Panc1 (cell line): ENCODE results near the gene SGK1. TPM values are rescaled to one million over a fixed set of nuclear protein-coding genes. Genes with fewer than 3 reads are reported as not detected.

Source experiments
- ATAC-seq: fragments of 200-7000 bp; cut with Tn5 transposase; 2 replicates; pipeline ENCODE4 v1.9.1; 2020; ENCODE audit warnings: mild to moderate bottlenecking, moderate library complexity
- BruUV-seq: library from RNA; stranded (reverse); fragments of 400-500 nt; replicated peaks from 2 replicates; lab custom pipeline; 2021; lab: Mats Ljungman, UMichigan
- CTCF ChIA-PET: fragments of 300-600 bp; sonication (Branson Sonifier 250); formaldehyde crosslinking; loops from one replicate; lab custom pipeline; 2022; ENCODE audit warnings: antibody characterized with exemption; lab: Charles Lee
- POLR2A ChIA-PET: fragments of 300-600 bp; sonication (Branson Sonifier 250); formaldehyde crosslinking; loops from one replicate; lab custom pipeline; 2022; ENCODE audit warnings: antibody characterized with exemption; lab: Charles Lee
- DNase-seq: peaks from one replicate; pipeline ENCODE4 v3.0.0-alpha.2; 2010; ENCODE audit warnings: low read depth, low spot score
- H3K27ac ChIP-seq: 2 replicates; pipeline ENCODE4 v1.5.1; 2011; ENCODE audit warnings: mild to moderate bottlenecking, low read length, inconsistent platforms
- H3K27me3 ChIP-seq: fragments of 200-500 bp; sonication (Bioruptor generic); 2 replicates; pipeline ENCODE4 v1.6.0; 2014; ENCODE audit warnings: low read length, inconsistent platforms; ENCODE audit not compliant: control insufficient read depth, insufficient read depth
- H3K36me3 ChIP-seq: fragments of 200-500 bp; sonication (Bioruptor generic); 2 replicates; pipeline ENCODE4 v1.5.1; 2014; ENCODE audit warnings: inconsistent platforms, mild to moderate bottlenecking, low read length, moderate library complexity; ENCODE audit not compliant: control insufficient read depth, insufficient read depth
- H3K4me1 ChIP-seq: 2 replicates; pipeline ENCODE4 v1.5.1; 2011; ENCODE audit warnings: inconsistent platforms, mild to moderate bottlenecking, low read length, moderate library complexity; ENCODE audit not compliant: control insufficient read depth, insufficient read depth
- H3K4me3 ChIP-seq, 2 experiments: 2 replicates each; pipeline ENCODE4 v1.5.1; 2011 to 2012; ENCODE audit warnings: low read depth in 2 of 2, low read length in 2 of 2, mild to moderate bottlenecking in 2 of 2, inconsistent platforms in 1 of 2, moderate library complexity in 1 of 2
- H3K9me3 ChIP-seq: fragments of 200-500 bp; sonication (Bioruptor generic); 2 replicates; pipeline ENCODE4 v1.5.1; 2014; ENCODE audit warnings: low read depth, mild to moderate bottlenecking, inconsistent platforms, low read length, moderate library complexity; ENCODE audit not compliant: control insufficient read depth, insufficient read depth
- POLR2AphosphoS5 ChIP-seq: IDR thresholded peaks from 2 replicates; pipeline ENCODE4 v1.6.1; 2012; ENCODE audit warnings: mild to moderate bottlenecking, low read depth, low read length, moderate library complexity
- SIN3A ChIP-seq: IDR thresholded peaks from 2 replicates; pipeline ENCODE4 v1.6.1; 2012; ENCODE audit warnings: low read depth, mild to moderate bottlenecking, low read length, moderate library complexity, borderline replicate concordance; ENCODE audit not compliant: insufficient read depth
- TCF7L2 ChIP-seq: IDR thresholded peaks from 2 replicates; pipeline ENCODE4 v1.6.1; 2011; ENCODE audit warnings: mild to moderate bottlenecking, low read depth, low read length, inconsistent platforms
- in situ Hi-C: cut with HindIII; loops from 2 replicates; pipeline ENCODE4 v1.10.0; 2016; ENCODE audit warnings: low sequenced_read_pairs, low pct_unique_long_range_greater_than_20kb
- intact Hi-C: fragments of 100-400 bp; cut with micrococcal nuclease; formaldehyde crosslinking; loops from one replicate; pipeline ENCODE4 v1.10.0; 2022; ENCODE audit not compliant: unreplicated experiment
- total RNA-seq: library from RNA; stranded (reverse); gene quantifications from one replicate; pipeline ENCODE4 v1.2.1, GENCODE V29; 2021; ENCODE audit not compliant: unreplicated experiment
- TF ChIP-seq, protein P1 (sequence below): fragments of 450-650 bp; IDR thresholded peaks from 2 replicates; pipeline ENCODE4 v1.5.1; 2017; ENCODE audit warnings: mild to moderate bottlenecking
- TF ChIP-seq, protein P2 (sequence below), 2 experiments: IDR thresholded peaks; 2 replicates each; pipeline ENCODE4 v1.6.1; 2011 to 2012; ENCODE audit warnings: low read depth in 2 of 2, control low read depth in 1 of 2, low read length in 1 of 2, mild to moderate bottlenecking in 1 of 2, moderate library complexity in 1 of 2; ENCODE audit not compliant: insufficient read depth in 1 of 2

Gene SGK1
- total RNA-seq, 1 experiment from 2014 or later: 7.5 TPM

GRCh38 chr6:134309227-134309626 is 8.7 kb downstream of the SGK1 start:
- DNase-seq (no peak), ATAC-seq (no peak)
- intact Hi-C loops (no loop called here), in situ Hi-C loops (no loop called here)
- POLR2A ChIA-PET: interaction anchor here (0.6 kb wide), 1 partner anchor 200 kb away, joined by 5 read pairs; no protein-coding TSS in a partner anchor
- no peaks in the 10 kb centered on the region for H3K9me3 ChIP-seq
- TF ChIP-seq, protein P1, sequence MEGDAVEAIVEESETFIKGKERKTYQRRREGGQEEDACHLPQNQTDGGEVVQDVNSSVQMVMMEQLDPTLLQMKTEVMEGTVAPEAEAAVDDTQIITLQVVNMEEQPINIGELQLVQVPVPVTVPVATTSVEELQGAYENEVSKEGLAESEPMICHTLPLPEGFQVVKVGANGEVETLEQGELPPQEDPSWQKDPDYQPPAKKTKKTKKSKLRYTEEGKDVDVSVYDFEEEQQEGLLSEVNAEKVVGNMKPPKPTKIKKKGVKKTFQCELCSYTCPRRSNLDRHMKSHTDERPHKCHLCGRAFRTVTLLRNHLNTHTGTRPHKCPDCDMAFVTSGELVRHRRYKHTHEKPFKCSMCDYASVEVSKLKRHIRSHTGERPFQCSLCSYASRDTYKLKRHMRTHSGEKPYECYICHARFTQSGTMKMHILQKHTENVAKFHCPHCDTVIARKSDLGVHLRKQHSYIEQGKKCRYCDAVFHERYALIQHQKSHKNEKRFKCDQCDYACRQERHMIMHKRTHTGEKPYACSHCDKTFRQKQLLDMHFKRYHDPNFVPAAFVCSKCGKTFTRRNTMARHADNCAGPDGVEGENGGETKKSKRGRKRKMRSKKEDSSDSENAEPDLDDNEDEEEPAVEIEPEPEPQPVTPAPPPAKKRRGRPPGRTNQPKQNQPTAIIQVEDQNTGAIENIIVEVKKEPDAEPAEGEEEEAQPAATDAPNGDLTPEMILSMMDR: no peak
- TF ChIP-seq SIN3A: no peak
- TF ChIP-seq POLR2AphosphoS5: no peak
- TF ChIP-seq, protein P2, sequence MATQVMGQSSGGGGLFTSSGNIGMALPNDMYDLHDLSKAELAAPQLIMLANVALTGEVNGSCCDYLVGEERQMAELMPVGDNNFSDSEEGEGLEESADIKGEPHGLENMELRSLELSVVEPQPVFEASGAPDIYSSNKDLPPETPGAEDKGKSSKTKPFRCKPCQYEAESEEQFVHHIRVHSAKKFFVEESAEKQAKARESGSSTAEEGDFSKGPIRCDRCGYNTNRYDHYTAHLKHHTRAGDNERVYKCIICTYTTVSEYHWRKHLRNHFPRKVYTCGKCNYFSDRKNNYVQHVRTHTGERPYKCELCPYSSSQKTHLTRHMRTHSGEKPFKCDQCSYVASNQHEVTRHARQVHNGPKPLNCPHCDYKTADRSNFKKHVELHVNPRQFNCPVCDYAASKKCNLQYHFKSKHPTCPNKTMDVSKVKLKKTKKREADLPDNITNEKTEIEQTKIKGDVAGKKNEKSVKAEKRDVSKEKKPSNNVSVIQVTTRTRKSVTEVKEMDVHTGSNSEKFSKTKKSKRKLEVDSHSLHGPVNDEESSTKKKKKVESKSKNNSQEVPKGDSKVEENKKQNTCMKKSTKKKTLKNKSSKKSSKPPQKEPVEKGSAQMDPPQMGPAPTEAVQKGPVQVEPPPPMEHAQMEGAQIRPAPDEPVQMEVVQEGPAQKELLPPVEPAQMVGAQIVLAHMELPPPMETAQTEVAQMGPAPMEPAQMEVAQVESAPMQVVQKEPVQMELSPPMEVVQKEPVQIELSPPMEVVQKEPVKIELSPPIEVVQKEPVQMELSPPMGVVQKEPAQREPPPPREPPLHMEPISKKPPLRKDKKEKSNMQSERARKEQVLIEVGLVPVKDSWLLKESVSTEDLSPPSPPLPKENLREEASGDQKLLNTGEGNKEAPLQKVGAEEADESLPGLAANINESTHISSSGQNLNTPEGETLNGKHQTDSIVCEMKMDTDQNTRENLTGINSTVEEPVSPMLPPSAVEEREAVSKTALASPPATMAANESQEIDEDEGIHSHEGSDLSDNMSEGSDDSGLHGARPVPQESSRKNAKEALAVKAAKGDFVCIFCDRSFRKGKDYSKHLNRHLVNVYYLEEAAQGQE (IDR thresholded peaks at IDR 0.05; ENCODE audit: insufficient read depth in 1 of 2, low read depth in 2 of 2, low read length in 1 of 2): no peak
- TF ChIP-seq TCF7L2: no peak
- CTCF ChIA-PET: no interaction called here
- H3K36me3 ChIP-seq: no peaks in the 10 kb centered on the region
- no peaks in the 10 kb centered on the region for H3K4me1 ChIP-seq
- BruUV-seq: no TSS peak
- H3K4me3 ChIP-seq: no peak overlapping the region
- no peak overlapping the region for H3K27ac ChIP-seq
- no peaks in the 10 kb centered on the region for H3K27me3 ChIP-seq

- ATAC-seq (no peak), DNase-seq (no peak)
- ChIA-PET POLR2A (no interaction called here), CTCF (no interaction called here)
- no TSS peak for BruUV-seq
- H3K36me3 ChIP-seq: no peaks in the 10 kb centered on the region
- in situ Hi-C loops: no loop called here
- no peaks in the 10 kb centered on the region for H3K4me1 ChIP-seq
- TF ChIP-seq POLR2AphosphoS5: no peak
- no peak for TF ChIP-seq TCF7L2
- TF ChIP-seq SIN3A: no peak
- TF ChIP-seq, protein P1: no peak
- TF ChIP-seq, protein P2 (IDR thresholded peaks at IDR 0.05; ENCODE audit: insufficient read depth in 1 of 2, low read depth in 2 of 2, low read length in 1 of 2): no peak
- intact Hi-C loops: no loop called here
- H3K4me3 ChIP-seq: no peak overlapping the region
- H3K9me3 ChIP-seq: no peaks in the 10 kb centered on the region
- no peaks in the 10 kb centered on the region for H3K27me3 ChIP-seq
- no peak overlapping the region for H3K27ac ChIP-seq
These were observed 9.1 kb downstream of the SGK1 start for GRCh38 chr6:134308800-134309199.
